HepG2 (cell line): ENCODE data around the gene ST14. TPM values are rescaled to one million over a fixed set of nuclear protein-coding genes. Genes with fewer than 3 reads are reported as not detected.

Experiments
- ATAC-seq: fragments of 200-7000 bp; cut with Tn5 transposase; 3 replicates; pipeline ENCODE4 v1.9.1; 2020; ENCODE audit warnings: mild to moderate bottlenecking, moderate library complexity
- BruUV-seq: library from RNA; stranded (reverse); fragments of 400-500 nt; replicated peaks from 2 replicates; lab custom pipeline; 2021; lab: Mats Ljungman, UMichigan
- CTCF ChIA-PET: fragments of 300-600 bp; formaldehyde crosslinking; extraction: SDS; loops from one replicate; lab custom pipeline; 2021; ENCODE audit warnings: low total read pairs, inconsistent platforms, low intra/inter-chr PET ratio; lab: Yijun Ruan, JAX
- POLR2A ChIA-PET: fragments of 350-600 bp; sonication (Branson Sonifier 250); formaldehyde crosslinking; loops from one replicate; lab custom pipeline; 2020; ENCODE audit warnings: antibody characterized with exemption, inconsistent platforms; lab: Yijun Ruan, JAX
- DNase-seq: peaks from one replicate; pipeline ENCODE4 v3.0.0-alpha.2; 2015; ENCODE audit warnings: low spot score
- FAIRE-seq: peaks from 3 replicates; lab custom pipeline; 2011; peaks lifted over from hg19 to GRCh38; lab: Jason Lieb, UNC
- H2AFZ ChIP-seq: one replicate; pipeline ENCODE4 v1.6.1; 2011; ENCODE audit warnings: low read length, inconsistent platforms
- H3K27ac ChIP-seq: fragments of 300-600 bp; 3 replicates; pipeline ENCODE4 v1.8.0; 2011; ENCODE audit warnings: mixed run types, mild to moderate bottlenecking, mixed read lengths, low read length, inconsistent platforms; ENCODE audit not compliant: insufficient read depth; ENCODE audit errors: extremely low read length
- H3K27me3 ChIP-seq, 2 experiments: fragments of 200-600 bp in 1 of 2; 2 replicates in 1 of 2; 3 replicates in 1 of 2; pipeline versions ENCODE4 v1.6.0 to v1.8.0; 2011; ENCODE audit warnings: low read length in 2 of 2, mild to moderate bottlenecking in 2 of 2, moderate library complexity in 2 of 2, inconsistent platforms in 1 of 2; ENCODE audit not compliant: insufficient read depth in 2 of 2, control insufficient read depth in 1 of 2
- H3K36me3 ChIP-seq, 2 experiments: fragments of 200-600 bp in 1 of 2; replicated peaks in 1 of 2; 2 replicates in 1 of 2; 3 replicates in 1 of 2; pipeline versions ENCODE4 v1.5.1 to v1.8.0; 2011; ENCODE audit warnings: low read length in 2 of 2, inconsistent platforms in 1 of 2; ENCODE audit not compliant: insufficient read depth in 2 of 2, control insufficient read depth in 1 of 2
- H3K4me1 ChIP-seq: 2 replicates; pipeline ENCODE4 v1.5.1; 2012; ENCODE audit warnings: low read length, inconsistent platforms; ENCODE audit not compliant: insufficient read depth
- H3K4me2 ChIP-seq: 2 replicates; pipeline ENCODE4 v1.6.0; 2011; ENCODE audit warnings: low read depth, low read length, inconsistent platforms
- H3K4me3 ChIP-seq, 3 experiments: fragments of 200-600 bp in 1 of 3; sonication (generic), shearing (Covaris generic) in 1 of 3; replicated peaks in 1 of 3; 2 replicates each; pipeline ENCODE4 v1.5.1; 2011 to 2016; ENCODE audit warnings: low read length in 3 of 3, inconsistent platforms in 2 of 3, low read depth in 2 of 3, mild to moderate bottlenecking in 2 of 3, control low read depth in 1 of 3, mixed read lengths in 1 of 3; ENCODE audit not compliant: insufficient read depth in 1 of 3
- H3K79me2 ChIP-seq: one replicate; pipeline ENCODE4 v1.6.1; 2011; ENCODE audit warnings: low read length, inconsistent platforms; ENCODE audit not compliant: insufficient read depth
- H3K9ac ChIP-seq: 2 replicates; pipeline ENCODE4 v1.6.0; 2011; ENCODE audit warnings: mild to moderate bottlenecking, low read depth, low read length, inconsistent platforms; ENCODE audit not compliant: insufficient read depth
- H3K9me3 ChIP-seq: 2 replicates; pipeline ENCODE4 v1.5.1; 2012; ENCODE audit warnings: mild to moderate bottlenecking, low read length
- H4K20me1 ChIP-seq: 2 replicates; pipeline ENCODE4 v1.6.0; 2011; ENCODE audit warnings: inconsistent platforms, mild to moderate bottlenecking, low read length, moderate library complexity; ENCODE audit not compliant: insufficient read depth
- DNMT3B ChIP-seq: conservative IDR thresholded peaks from 2 replicates; pipeline ENCODE4 v1.6.1; 2016; ENCODE audit warnings: missing biosample characterization, control low read depth
- NCOA5 ChIP-seq: sonication (generic); formaldehyde crosslinking; IDR thresholded peaks from 2 replicates; pipeline ENCODE4 v1.4.0; 2020; ENCODE audit warnings: missing genetic modification reagents
- SIN3A ChIP-seq: IDR thresholded peaks from 2 replicates; pipeline ENCODE4 v1.6.1; 2011; ENCODE audit warnings: low read depth, mild to moderate bottlenecking, control low read depth, low read length, borderline replicate concordance
- TCF7L2 ChIP-seq: IDR thresholded peaks from 2 replicates; pipeline ENCODE4 v1.6.1; 2011; ENCODE audit warnings: mild to moderate bottlenecking, low read depth, low read length, moderate library complexity
- U2AF2 ChIP-seq: fragments of 200-400 bp; formaldehyde crosslinking; IDR thresholded peaks from 2 replicates; pipeline ENCODE4 v1.6.1; 2017; ENCODE audit warnings: low read depth, mild to moderate bottlenecking, low read length
- YEATS2 ChIP-seq: sonication (generic); formaldehyde crosslinking; IDR thresholded peaks from 2 replicates; pipeline ENCODE4 v1.4.0; 2020; ENCODE audit warnings: missing genetic modification reagents, borderline replicate concordance
- ZBTB33 ChIP-seq: sonication (generic); formaldehyde crosslinking; IDR thresholded peaks from 2 replicates; pipeline ENCODE4 v1.4.0; 2020; ENCODE audit warnings: missing genetic modification reagents
- ZNF18 ChIP-seq: sonication (generic); formaldehyde crosslinking; IDR thresholded peaks from 2 replicates; pipeline ENCODE4 v1.8.0; 2022; ENCODE audit warnings: mild to moderate bottlenecking, missing genetic modification reagents; ENCODE audit not compliant: insufficient replicate concordance
- ZNF550 ChIP-seq: sonication (generic); formaldehyde crosslinking; IDR thresholded peaks from 2 replicates; pipeline ENCODE4 v1.4.0; 2020; ENCODE audit warnings: mild to moderate bottlenecking, missing genetic modification reagents, borderline replicate concordance
- ZNF609 ChIP-seq: sonication (generic); formaldehyde crosslinking; IDR thresholded peaks from 2 replicates; pipeline ENCODE4 v1.4.0; 2020; ENCODE audit warnings: mild to moderate bottlenecking, missing genetic modification reagents, borderline replicate concordance
- ZNF691 ChIP-seq: sonication (generic); formaldehyde crosslinking; IDR thresholded peaks from 2 replicates; pipeline ENCODE4 v1.4.0; 2020; ENCODE audit warnings: missing genetic modification reagents, low read depth, mild to moderate bottlenecking, borderline replicate concordance
- WGBS: methylation state at CpG from one replicate; pipeline ENCODE4 v1.1.6; 2017; ENCODE audit warnings: low lambda C conversion rate; 5-methylcytosine and 5-hydroxymethylcytosine counted together
- in situ Hi-C: cut with HindIII; loops from 2 replicates; pipeline ENCODE4 v1.10.0; 2017; ENCODE audit warnings: low pct_unique_long_range_greater_than_20kb; ENCODE audit not compliant: extremely low pct_ligation_motif_present
- intact Hi-C: fragments of 100-400 bp; cut with micrococcal nuclease; formaldehyde crosslinking; loops from one replicate; pipeline ENCODE4 v1.10.0; 2022; ENCODE audit not compliant: unreplicated experiment
- polyA plus RNA-seq, 8 experiments: library from polyadenylated mRNA; depleted of rRNA in 3 of 8; stranded (reverse) in 7 of 8; unstranded in 1 of 8; fragments of >200 nt; fragmentation: Illumina TruSeq in 4 of 8; extraction: Trizol in 4 of 8; gene quantifications; 2 replicates each; pipeline versions ENCODE4 v1.2.1 to v1.2.3, GENCODE V29; 2011 to 2016; ENCODE audit warnings: low read depth in 4 of 8, missing spikeins in 1 of 8, mixed read lengths in 1 of 8; ENCODE audit not compliant: insufficient read depth in 1 of 8
- total RNA-seq, 5 experiments: library from RNA; depleted of rRNA; stranded (reverse); fragments of >200 nt; fragmentation: Illumina TruSeq; extraction: Trizol; gene quantifications; 2 replicates each; pipeline ENCODE4 v1.2.3, GENCODE V29; 2016; ENCODE audit warnings: low read depth in 1 of 5

The ST14 gene
- total and polyA plus RNA-seq, 2 of the 13 experiments (the other 11 are each of a cell fraction or from before 2014, with no cell fraction given) = 0.88 to 1.4 TPM

GRCh38 chr11:130194241-130195023 is 34.9 kb downstream of the ST14 start (continued):
- no peak for TF ChIP-seq ZNF609

DNA sequence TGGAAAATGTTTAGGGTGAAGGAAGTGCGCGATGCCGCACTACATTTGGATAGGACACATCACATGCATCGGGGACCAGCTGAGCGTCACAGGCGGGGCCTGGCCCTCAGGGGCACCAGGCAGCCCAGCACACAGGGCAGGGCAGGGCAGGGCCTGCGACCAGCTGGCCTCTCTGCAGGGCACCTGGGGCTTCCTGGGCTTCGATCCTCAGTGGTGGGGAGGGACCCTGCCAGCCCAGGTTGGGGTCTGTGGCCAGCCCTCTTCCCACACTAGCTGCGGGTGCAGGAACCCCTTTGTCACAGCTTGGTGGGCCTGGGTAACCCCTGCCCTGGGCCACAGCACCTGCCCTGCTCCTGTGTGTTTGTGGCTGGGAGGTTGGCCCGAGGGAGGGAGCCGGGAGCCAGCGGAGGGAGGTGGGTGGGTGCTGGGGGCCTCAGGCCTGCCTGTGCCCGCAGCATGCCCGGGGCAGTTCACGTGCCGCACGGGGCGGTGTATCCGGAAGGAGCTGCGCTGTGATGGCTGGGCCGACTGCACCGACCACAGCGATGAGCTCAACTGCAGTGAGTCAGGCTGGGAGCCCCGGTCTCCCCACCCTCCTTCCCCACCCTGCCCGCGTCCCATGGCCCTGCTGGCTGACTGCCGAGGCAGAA is 37.9 kb downstream of the ST14 start:
- BruUV-seq = no TSS peak
- Histone ChIP-seq H3K9me3 (no peaks in the 10 kb centered on the region), H2AFZ (no peak overlapping the region), H3K27me3 (no peaks in the 10 kb centered on the region), H3K79me2 (no peaks in the 10 kb centered on the region), H4K20me1 (no peaks in the 10 kb centered on the region), H3K9ac (no peak overlapping the region), H3K4me3 (no peak overlapping the region), H3K4me1 (peaks cover 17% of the 10 kb centered on the region), H3K4me2 (no peak overlapping the region), H3K27ac (no peak overlapping the region), H3K36me3 (no peaks in the 10 kb centered on the region)
- intact Hi-C loops = no loop called here
- CTCF ChIA-PET = no interaction called here
- in situ Hi-C loops = no loop called here
- ATAC-seq = no peak
- DNase-seq = no peak
- WGBS = 95% methylated on average over 4 of the region's 27 CpGs
- no peak for FAIRE-seq
- POLR2A ChIA-PET = no interaction called here
- TF ChIP-seq U2AF2 (no peak), NCOA5 (CRISPR knock-in tag) (no peak), ZBTB33 (CRISPR knock-in tag) (no peak), SIN3A (no peak), ZNF691 (CRISPR knock-in tag) (no peak), DNMT3B (CRISPR knock-in tag) (no peak), TCF7L2 (no peak), ZNF550 (no peak), ZNF18 (CRISPR knock-in tag) (no peak), YEATS2 (CRISPR knock-in tag) (no peak)
